Measurements from ENCODE around the gene FAT3. TPM values are rescaled to one million over a fixed set of nuclear protein-coding genes. Genes with fewer than 3 reads are reported as not detected.

Gene FAT3
- total RNA-seq, 1 donor from 2014 or later: not detected

GRCh38 chr11:92227959-92228935, 3.6 kb downstream of the FAT3 start:
- intact Hi-C loops (cut with micrococcal nuclease): no loop called here

- intact Hi-C loops (cut with micrococcal nuclease): no loop called here
Measured at GRCh38 chr11:92236856-92237255, 12.2 kb downstream of the FAT3 start.

- intact Hi-C loops (cut with micrococcal nuclease): no loop called here
Measured at GRCh38 chr11:92240916-92241315, 16.3 kb downstream of the FAT3 start.

- intact Hi-C loops (cut with micrococcal nuclease): no loop called here
Measured at GRCh38 chr11:92245700-92246271, 21.2 kb downstream of the FAT3 start.

- intact Hi-C loops (cut with micrococcal nuclease): no loop called here
Measured at GRCh38 chr11:92246630-92247029, 22.0 kb downstream of the FAT3 start.

GRCh38 chr11:92249156-92249753, 24.6 kb downstream of the FAT3 start:
- intact Hi-C loops (cut with micrococcal nuclease): no loop called here

- intact Hi-C loops (cut with micrococcal nuclease): no loop called here
Measured at GRCh38 chr11:92251980-92252379, 27.4 kb downstream of the FAT3 start.

- intact Hi-C loops (cut with micrococcal nuclease): no loop called here
Measured at GRCh38 chr11:92253421-92253820, 28.8 kb downstream of the FAT3 start.

- intact Hi-C loops (cut with micrococcal nuclease): no loop called here
Measured at GRCh38 chr11:92253945-92254344, 29.3 kb downstream of the FAT3 start.

GRCh38 chr11:92257536-92257935, 32.9 kb downstream of the FAT3 start:
- intact Hi-C loops (cut with micrococcal nuclease): no loop called here

GRCh38 chr11:92259861-92260260, 35.2 kb downstream of the FAT3 start:
- intact Hi-C loops (cut with micrococcal nuclease): no loop called here

- intact Hi-C loops (cut with micrococcal nuclease): no loop called here
Measured at GRCh38 chr11:92264350-92264749, 39.7 kb downstream of the FAT3 start.

GRCh38 chr11:92266806-92267205, 42.2 kb downstream of the FAT3 start:
- intact Hi-C loops (cut with micrococcal nuclease): no loop called here

GRCh38 chr11:92267278-92267677, 42.7 kb downstream of the FAT3 start:
- intact Hi-C loops (cut with micrococcal nuclease): no loop called here

GRCh38 chr11:92267968-92268367, 43.4 kb downstream of the FAT3 start:
- intact Hi-C loops (cut with micrococcal nuclease): no loop called here

GRCh38 chr11:92268546-92268945, 43.9 kb downstream of the FAT3 start:
- intact Hi-C loops (cut with micrococcal nuclease): no loop called here

GRCh38 chr11:92269021-92269420, 44.4 kb downstream of the FAT3 start:
- intact Hi-C loops (cut with micrococcal nuclease): no loop called here

GRCh38 chr11:92269841-92270240, 45.2 kb downstream of the FAT3 start:
- intact Hi-C loops (cut with micrococcal nuclease): no loop called here

GRCh38 chr11:92272651-92273050, 48.0 kb downstream of the FAT3 start:
- intact Hi-C loops (cut with micrococcal nuclease): no loop called here
